ENCODE data around the gene TENM4. TPM values are rescaled to one million over a fixed set of nuclear protein-coding genes. Genes with fewer than 3 reads are reported as not detected.

TENM4 gene
- polyA plus RNA-seq, 2 of the 4 experiments (the other 2 are of a cell fraction), result 0.06 to 0.31 TPM

DNA sequence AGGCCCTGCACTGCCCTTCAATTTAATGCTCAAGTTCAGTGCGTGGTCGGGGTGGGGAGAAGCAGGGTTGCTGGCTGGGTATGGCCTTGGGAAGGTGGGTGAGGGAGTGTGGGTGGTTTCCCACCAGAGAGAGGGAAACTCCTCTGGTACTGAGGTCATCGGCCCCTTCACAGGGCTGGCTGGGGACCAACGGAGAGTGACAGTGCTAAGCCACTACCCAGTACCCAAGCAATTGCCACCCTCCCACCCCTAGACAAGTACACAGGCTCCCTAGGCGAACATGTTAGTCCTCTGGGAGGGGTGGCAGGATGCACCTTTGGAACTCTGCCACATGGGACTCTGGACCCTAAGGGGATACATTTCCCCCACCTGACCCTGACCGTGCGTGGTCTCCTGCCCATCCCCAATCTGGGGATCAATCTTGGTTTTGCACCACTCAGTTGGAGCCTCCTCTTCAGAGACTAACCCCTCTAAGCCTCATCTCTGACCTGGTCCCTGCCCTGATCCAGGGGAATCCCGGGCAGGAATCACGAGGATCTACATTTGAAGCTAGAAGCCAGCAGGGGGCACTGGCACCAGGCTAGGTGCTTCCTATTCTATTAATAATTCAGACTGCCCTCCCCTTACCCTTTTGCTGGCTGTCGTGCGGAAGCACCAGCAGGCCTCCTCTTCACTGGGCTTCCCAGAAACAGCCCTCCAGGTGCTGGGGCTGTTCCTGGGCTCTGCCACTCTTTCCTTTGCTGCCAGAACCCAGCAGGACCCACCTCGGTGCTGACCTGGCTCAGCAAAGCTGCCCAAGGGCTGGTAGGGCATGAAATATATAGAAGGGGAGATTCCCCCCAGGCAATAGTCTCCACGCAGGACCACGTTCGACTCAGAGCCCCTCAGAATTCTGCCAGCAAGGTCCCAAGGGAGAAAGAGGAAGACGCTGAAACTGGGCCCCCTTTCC is 377.7 kb downstream of the TENM4 start:
- POLR2A ChIA-PET, result no interaction called here

GRCh38 chr11:79060081-79060953 is 380.5 kb downstream of the TENM4 start:
- CTCF ChIA-PET, result interaction anchor here (0.8 to 1.5 kb wide), 7 partner anchors 9 to 158 kb away, joined by 3 to 5 read pairs (median 3); no protein-coding TSS in a partner anchor
- H3K9me3 ChIP-seq, result no peaks in the 10 kb centered on the region
- ATAC-seq, result no peak
- H3K4me1 ChIP-seq, result peaks cover 23% of the 10 kb centered on the region
- no peak for DNase-seq (ENCODE audit: low read depth in 1 of 2, low spot score in 1 of 2)
- H3K4me3 ChIP-seq, result no peak overlapping the region
- no peak for FAIRE-seq
- WGBS (ENCODE audit: missing lambda C conversion rate), result 49% methylated on average over 9 of the region's 9 CpGs
- H3K27ac ChIP-seq, result peak overlapping the region in 1 of 2 experiments; percentile 43; a peak in 1 of 6 replicates
- peak overlapping the region; percentile 2; the same call in 1 of the 3 replicates for H3K4me2 ChIP-seq
- POLR2A ChIA-PET, result no interaction called here
- TF ChIP-seq NPAS2 (CRISPR knock-in tag; IDR thresholded peaks at IDR 0.05; ENCODE audit: borderline replicate concordance) (no peak), TP53 (CRISPR knock-in tag; IDR thresholded peaks at IDR 0.05) (no peak)

More for the DNA sequence above, 377.7 kb downstream of the TENM4 start:
- 0 out of 3 replicates have a peak overlapping the region, but pooled peaks have one; percentile 8 for H3K4me2 ChIP-seq
- H3K4me1 ChIP-seq, result peaks cover 23% of the 10 kb centered on the region
- no peaks in the 10 kb centered on the region for H3K9me3 ChIP-seq
- no peak overlapping the region for H3K4me3 ChIP-seq
- no peak for TF ChIP-seq TFCP2L1 (CRISPR knock-in tag; IDR thresholded peaks at IDR 0.05)
- TF ChIP-seq ESRRA (IDR thresholded peaks at IDR 0.05; ENCODE audit: borderline replicate concordance, low read length), result no peak
- TF ChIP-seq, protein P1, sequence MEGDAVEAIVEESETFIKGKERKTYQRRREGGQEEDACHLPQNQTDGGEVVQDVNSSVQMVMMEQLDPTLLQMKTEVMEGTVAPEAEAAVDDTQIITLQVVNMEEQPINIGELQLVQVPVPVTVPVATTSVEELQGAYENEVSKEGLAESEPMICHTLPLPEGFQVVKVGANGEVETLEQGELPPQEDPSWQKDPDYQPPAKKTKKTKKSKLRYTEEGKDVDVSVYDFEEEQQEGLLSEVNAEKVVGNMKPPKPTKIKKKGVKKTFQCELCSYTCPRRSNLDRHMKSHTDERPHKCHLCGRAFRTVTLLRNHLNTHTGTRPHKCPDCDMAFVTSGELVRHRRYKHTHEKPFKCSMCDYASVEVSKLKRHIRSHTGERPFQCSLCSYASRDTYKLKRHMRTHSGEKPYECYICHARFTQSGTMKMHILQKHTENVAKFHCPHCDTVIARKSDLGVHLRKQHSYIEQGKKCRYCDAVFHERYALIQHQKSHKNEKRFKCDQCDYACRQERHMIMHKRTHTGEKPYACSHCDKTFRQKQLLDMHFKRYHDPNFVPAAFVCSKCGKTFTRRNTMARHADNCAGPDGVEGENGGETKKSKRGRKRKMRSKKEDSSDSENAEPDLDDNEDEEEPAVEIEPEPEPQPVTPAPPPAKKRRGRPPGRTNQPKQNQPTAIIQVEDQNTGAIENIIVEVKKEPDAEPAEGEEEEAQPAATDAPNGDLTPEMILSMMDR (IDR thresholded peaks at IDR 0.05), result peak; percentile 51
- no peak for TF ChIP-seq HOXB13 (CRISPR knock-in tag; IDR thresholded peaks at IDR 0.05; ENCODE audit: low read depth)
- no peak for TF ChIP-seq FOSB (CRISPR knock-in tag; IDR thresholded peaks at IDR 0.05)
- TF ChIP-seq FOSL2 (IDR thresholded peaks at IDR 0.05), result no peak
- TF ChIP-seq FOSL2 (CRISPR knock-in tag; IDR thresholded peaks at IDR 0.05), result no peak
- TF ChIP-seq CBX2 (IDR thresholded peaks at IDR 0.05; ENCODE audit: borderline replicate concordance, low read depth), result no peak
- peak; percentile 71 for TF ChIP-seq SMC3 (IDR thresholded peaks at IDR 0.05)
- no peak for TF ChIP-seq USF2 (IDR thresholded peaks at IDR 0.05)
- TF ChIP-seq TP53 (CRISPR knock-in tag; IDR thresholded peaks at IDR 0.05), result no peak
- peak; percentile 62 to 66 for TF ChIP-seq RAD21 (conservative IDR thresholded peaks at IDR 0.05 in 1 of 2, IDR thresholded peaks at IDR 0.05 in 1 of 2)
- no peak for TF ChIP-seq NR3C1 (IDR thresholded peaks at IDR 0.05)
- CTCF ChIA-PET, result interaction anchor here (1.2 to 2.2 kb wide), 7 partner anchors 11 to 417 kb away, joined by 3 to 11 read pairs (median 5); no protein-coding TSS in a partner anchor
- peak overlapping the region; percentile 34 to 78; a peak in 4 of 6 replicates for H3K27ac ChIP-seq
- DNase-seq (ENCODE audit: low read depth in 1 of 2, low spot score in 1 of 2) (peak; percentile 53 to 68), ATAC-seq (peak; percentile 75 to 93), FAIRE-seq (no peak)
- 54% methylated on average over 15 of the region's 16 CpGs for whole genome bisulfite sequencing (ENCODE audit: missing lambda C conversion rate)

GRCh38 chr11:79059141-79059540 is 381.7 kb downstream of the TENM4 start:
- CTCF ChIA-PET, result interaction anchor here (0.9 to 1.5 kb wide), 3 partner anchors 8 to 41 kb away, joined by 3 to 5 read pairs (median 3); no protein-coding TSS in a partner anchor
- Histone ChIP-seq H3K4me2 (no peak overlapping the region), H3K27ac (no peak overlapping the region), H3K4me3 (no peak overlapping the region), H3K9me3 (no peaks in the 10 kb centered on the region), H3K4me1 (peaks cover 23% of the 10 kb centered on the region)
- no peak for FAIRE-seq
- TF ChIP-seq ZSCAN20 (CRISPR knock-in tag; IDR thresholded peaks at IDR 0.05) (no peak), MYC (IDR thresholded peaks at IDR 0.05; ENCODE audit: borderline replicate concordance, low read length) (no peak), JUNB (IDR thresholded peaks at IDR 0.05) (no peak), EP300 (IDR thresholded peaks at IDR 0.05) (no peak), FOXS1 (CRISPR knock-in tag; IDR thresholded peaks at IDR 0.05) (no peak), CBX2 (IDR thresholded peaks at IDR 0.05; ENCODE audit: borderline replicate concordance, low read depth) (no peak), ATOH8 (CRISPR knock-in tag; IDR thresholded peaks at IDR 0.05; ENCODE audit: low read depth) (no peak)
- TF ChIP-seq, protein P2, sequence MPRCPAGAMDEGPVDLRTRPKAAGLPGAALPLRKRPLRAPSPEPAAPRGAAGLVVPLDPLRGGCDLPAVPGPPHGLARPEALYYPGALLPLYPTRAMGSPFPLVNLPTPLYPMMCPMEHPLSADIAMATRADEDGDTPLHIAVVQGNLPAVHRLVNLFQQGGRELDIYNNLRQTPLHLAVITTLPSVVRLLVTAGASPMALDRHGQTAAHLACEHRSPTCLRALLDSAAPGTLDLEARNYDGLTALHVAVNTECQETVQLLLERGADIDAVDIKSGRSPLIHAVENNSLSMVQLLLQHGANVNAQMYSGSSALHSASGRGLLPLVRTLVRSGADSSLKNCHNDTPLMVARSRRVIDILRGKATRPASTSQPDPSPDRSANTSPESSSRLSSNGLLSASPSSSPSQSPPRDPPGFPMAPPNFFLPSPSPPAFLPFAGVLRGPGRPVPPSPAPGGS (IDR thresholded peaks at IDR 0.05), result no peak
- TF ChIP-seq, protein P3, sequence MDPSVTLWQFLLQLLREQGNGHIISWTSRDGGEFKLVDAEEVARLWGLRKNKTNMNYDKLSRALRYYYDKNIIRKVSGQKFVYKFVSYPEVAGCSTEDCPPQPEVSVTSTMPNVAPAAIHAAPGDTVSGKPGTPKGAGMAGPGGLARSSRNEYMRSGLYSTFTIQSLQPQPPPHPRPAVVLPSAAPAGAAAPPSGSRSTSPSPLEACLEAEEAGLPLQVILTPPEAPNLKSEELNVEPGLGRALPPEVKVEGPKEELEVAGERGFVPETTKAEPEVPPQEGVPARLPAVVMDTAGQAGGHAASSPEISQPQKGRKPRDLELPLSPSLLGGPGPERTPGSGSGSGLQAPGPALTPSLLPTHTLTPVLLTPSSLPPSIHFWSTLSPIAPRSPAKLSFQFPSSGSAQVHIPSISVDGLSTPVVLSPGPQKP (IDR thresholded peaks at IDR 0.05; ENCODE audit: low read depth, low read length), result no peak
- WGBS (ENCODE audit: missing lambda C conversion rate), result 90% methylated on average over 4 of the region's 4 CpGs
- DNase-seq (ENCODE audit: low read depth in 1 of 2, low spot score in 1 of 2), result no peak
- POLR2A ChIA-PET, result no interaction called here
- no peak for ATAC-seq
